Natural killer cell (primary cell): Measurements from ENCODE around the gene HIVEP3. TPM values are rescaled to one million over a fixed set of nuclear protein-coding genes. Genes with fewer than 3 reads are reported as not detected.

Experiments
- ATAC-seq, 3 donors: fragments of 150-1000 bp in 2 of 3; fragments of 200-7000 bp in 1 of 3; cut with Tn5 transposase; 1 replicate in 1 of 3; 2 replicates in 2 of 3; pipeline ENCODE4 v1.10.0; 2021; ENCODE audit warnings: mild to moderate bottlenecking in 2 of 3, moderate library complexity in 2 of 3
- DNase-seq, 2 donors: peaks; one replicate each; pipeline versions ENCODE4 v3.0.0 to v3.0.0-alpha.2; 2013 to 2021; ENCODE audit warnings: mixed read lengths in 1 of 2
- H3K27ac ChIP-seq: one replicate; pipeline ENCODE4 v1.5.1; 2013; ENCODE audit warnings: mild to moderate bottlenecking, low read length
- H3K27me3 ChIP-seq: one replicate; pipeline ENCODE4 v1.6.1; 2013; ENCODE audit warnings: low read length; ENCODE audit not compliant: control insufficient read depth, insufficient read depth
- H3K36me3 ChIP-seq: one replicate; pipeline ENCODE4 v1.6.1; 2013; ENCODE audit warnings: low read length; ENCODE audit not compliant: control insufficient read depth, insufficient read depth
- H3K4me1 ChIP-seq: one replicate; pipeline ENCODE4 v1.6.1; 2013; ENCODE audit warnings: low read length; ENCODE audit not compliant: control insufficient read depth, insufficient read depth
- H3K4me3 ChIP-seq: one replicate; pipeline ENCODE4 v1.5.1; 2013; ENCODE audit warnings: low read length
- H3K9me3 ChIP-seq: one replicate; pipeline ENCODE4 v1.6.1; 2013; ENCODE audit warnings: low read length; ENCODE audit not compliant: control insufficient read depth, insufficient read depth
- H3K27ac Mint-ChIP-seq, 2 donors: one replicate each; pipeline ENCODE4 v1.8.0; 2022; ENCODE audit warnings: mild to moderate bottlenecking in 2 of 2, mixed read lengths in 2 of 2, moderate library complexity in 1 of 2
- H3K27me3 Mint-ChIP-seq, 2 donors: one replicate each; pipeline ENCODE4 v1.8.0; 2022; ENCODE audit warnings: low read depth in 2 of 2, mixed read lengths in 2 of 2
- H3K36me3 Mint-ChIP-seq: one replicate; pipeline ENCODE4 v1.8.0; 2022; ENCODE audit warnings: mixed read lengths
- H3K4me1 Mint-ChIP-seq, 2 donors: one replicate each; pipeline ENCODE4 v1.8.0; 2022; ENCODE audit warnings: mixed read lengths in 2 of 2
- H3K4me3 Mint-ChIP-seq: one replicate; pipeline ENCODE4 v1.8.0; 2022; ENCODE audit warnings: mild to moderate bottlenecking, moderate library complexity, mixed read lengths
- H3K9me3 Mint-ChIP-seq, 2 donors: one replicate each; pipeline ENCODE4 v1.8.0; 2022; ENCODE audit warnings: mixed read lengths in 2 of 2
- CTCF ChIP-seq: fragments of 200-600 bp; IDR thresholded peaks from one replicate; pipeline ENCODE4 v1.8.0; 2022; ENCODE audit warnings: antibody characterized with exemption
- WGBS: methylation state at CpG from one replicate; pipeline ENCODE4 v1.1.7; 2013; ENCODE audit warnings: missing lambda C conversion rate; ENCODE audit not compliant: insufficient coverage; 5-methylcytosine and 5-hydroxymethylcytosine counted together
- intact Hi-C: fragments of 100-400 bp; cut with micrococcal nuclease; formaldehyde crosslinking; loops from one replicate; pipeline ENCODE4 v1.14.2; 2022
- total RNA-seq, 4 donors: library from RNA; stranded (reverse); fragments of 120-200 nt in 1 of 4; gene quantifications; one replicate each; pipeline versions ENCODE4 v1.2.3 to v1.2.4, GENCODE V29; 2013 to 2022

Gene HIVEP3
- total RNA-seq, 3 donors from 2014 or later (not counting 1 experiment from before 2014, with no cell fraction given): 26.2 to 35.2 (median 29.8) TPM

DNA sequence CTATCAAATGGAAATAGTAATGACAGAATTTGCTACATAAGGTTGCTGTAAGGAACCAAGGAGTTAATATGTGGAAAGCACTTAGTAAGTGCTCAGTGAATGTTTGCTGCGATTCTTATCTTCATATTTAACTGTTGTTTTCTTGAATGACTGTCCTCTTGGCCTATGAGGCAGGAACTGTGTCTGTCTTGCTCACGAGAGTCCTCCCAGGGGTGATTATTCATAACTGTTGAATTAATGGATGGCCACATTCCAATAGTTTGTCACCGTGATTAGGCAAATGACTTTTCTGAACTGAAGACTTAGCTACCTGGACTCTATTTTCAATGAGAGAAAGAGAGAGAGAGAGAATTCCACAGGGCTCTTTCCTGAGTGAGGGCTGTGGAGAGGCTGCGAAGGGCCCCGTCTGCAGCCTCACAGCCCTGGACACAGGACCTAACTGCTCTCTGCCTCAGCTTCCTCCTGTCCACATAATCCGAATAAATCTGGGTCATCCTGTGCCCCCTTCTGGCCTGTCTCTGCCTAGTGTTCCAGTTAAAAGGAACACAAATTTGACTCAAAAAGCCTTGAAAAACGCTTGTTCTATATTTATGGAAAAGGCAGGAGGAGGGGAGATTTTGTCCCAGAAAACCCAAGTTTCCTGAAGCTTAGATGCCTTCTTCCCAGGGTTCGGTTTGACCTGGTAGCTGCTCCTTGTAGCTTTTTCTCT lies 442.7 kb downstream of the HIVEP3 start:
- Mint-ChIP-seq H3K27me3 (peaks cover 0 to 3% of the 10 kb centered on the region in 2 donors), H3K9me3 (no peaks in the 10 kb centered on the region), H3K27ac (no peak overlapping the region), H3K4me1 (no peaks in the 10 kb centered on the region), H3K36me3 (no peaks in the 10 kb centered on the region), H3K4me3 (no peak overlapping the region)
- TF ChIP-seq CTCF: no peak
- intact Hi-C loops: no loop called here
- DNase-seq (no peak), ATAC-seq (no peak)
- Histone ChIP-seq H3K27ac (no peak overlapping the region), H3K4me1 (no peaks in the 10 kb centered on the region), H3K4me3 (no peak overlapping the region), H3K36me3 (no peaks in the 10 kb centered on the region), H3K27me3 (no peaks in the 10 kb centered on the region), H3K9me3 (no peaks in the 10 kb centered on the region)
- WGBS: 79% methylated on average over 7 of the region's 8 CpGs

DNA sequence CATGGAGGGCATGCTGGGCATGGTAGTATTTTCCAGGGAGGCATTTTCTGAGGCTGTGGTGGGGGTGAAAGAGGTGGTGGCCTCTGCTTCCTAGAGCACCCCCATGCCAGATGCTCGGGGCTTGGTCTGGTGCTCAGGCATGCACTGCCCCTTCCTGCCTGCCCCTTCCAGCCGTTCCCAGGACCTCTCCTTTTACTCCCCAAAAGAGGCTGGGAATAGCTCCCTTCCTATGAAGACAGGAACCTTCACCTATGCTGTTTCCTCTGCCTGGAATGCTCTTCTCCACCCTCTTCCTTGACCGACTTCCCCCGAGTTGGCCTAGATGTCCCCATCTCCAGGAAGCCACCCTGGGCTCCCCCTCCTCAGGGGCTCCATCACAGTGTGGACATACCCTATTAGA lies 443.4 kb downstream of the HIVEP3 start:
- ATAC-seq (no peak), DNase-seq (no peak)
- Mint-ChIP-seq H3K4me1 (no peaks in the 10 kb centered on the region), H3K27me3 (peaks cover 0 to 3% of the 10 kb centered on the region in 2 donors), H3K4me3 (no peak overlapping the region), H3K36me3 (no peaks in the 10 kb centered on the region), H3K9me3 (no peaks in the 10 kb centered on the region), H3K27ac (no peak overlapping the region)
- Histone ChIP-seq H3K9me3 (no peaks in the 10 kb centered on the region), H3K27me3 (no peaks in the 10 kb centered on the region), H3K4me3 (no peak overlapping the region), H3K27ac (no peak overlapping the region), H3K4me1 (no peaks in the 10 kb centered on the region), H3K36me3 (no peaks in the 10 kb centered on the region)
- intact Hi-C loops: no loop called here
- WGBS: 76% methylated on average over 4 of the region's 4 CpGs
- TF ChIP-seq CTCF: no peak

GRCh38 chr1:41474490-41475271 lies 444.0 kb downstream of the HIVEP3 start:
- no peaks in the 10 kb centered on the region for H3K36me3 Mint-ChIP-seq
- no peak overlapping the region for H3K27ac ChIP-seq
- 90% methylated on average over 17 of the region's 17 CpGs for WGBS
- H3K9me3 ChIP-seq: no peaks in the 10 kb centered on the region
- H3K4me3 ChIP-seq: no peak overlapping the region
- no peak overlapping the region for H3K27ac Mint-ChIP-seq
- H3K27me3 ChIP-seq: no peaks in the 10 kb centered on the region
- intact Hi-C loops: no loop called here
- no peak for TF ChIP-seq CTCF
- no peak overlapping the region for H3K4me3 Mint-ChIP-seq
- DNase-seq (no peak), ATAC-seq (no peak)
- H3K9me3 Mint-ChIP-seq: no peaks in the 10 kb centered on the region
- no peaks in the 10 kb centered on the region for H3K4me1 Mint-ChIP-seq
- H3K4me1 ChIP-seq: no peaks in the 10 kb centered on the region
- H3K27me3 Mint-ChIP-seq: peaks cover 0 to 3% of the 10 kb centered on the region in 2 donors
- H3K36me3 ChIP-seq: no peaks in the 10 kb centered on the region
